ENCODE results near the gene SDSL.
A peak's percentile ranks its signal among the peaks of the same experiment; 100 is the strongest.

SDSL gene

DNA sequence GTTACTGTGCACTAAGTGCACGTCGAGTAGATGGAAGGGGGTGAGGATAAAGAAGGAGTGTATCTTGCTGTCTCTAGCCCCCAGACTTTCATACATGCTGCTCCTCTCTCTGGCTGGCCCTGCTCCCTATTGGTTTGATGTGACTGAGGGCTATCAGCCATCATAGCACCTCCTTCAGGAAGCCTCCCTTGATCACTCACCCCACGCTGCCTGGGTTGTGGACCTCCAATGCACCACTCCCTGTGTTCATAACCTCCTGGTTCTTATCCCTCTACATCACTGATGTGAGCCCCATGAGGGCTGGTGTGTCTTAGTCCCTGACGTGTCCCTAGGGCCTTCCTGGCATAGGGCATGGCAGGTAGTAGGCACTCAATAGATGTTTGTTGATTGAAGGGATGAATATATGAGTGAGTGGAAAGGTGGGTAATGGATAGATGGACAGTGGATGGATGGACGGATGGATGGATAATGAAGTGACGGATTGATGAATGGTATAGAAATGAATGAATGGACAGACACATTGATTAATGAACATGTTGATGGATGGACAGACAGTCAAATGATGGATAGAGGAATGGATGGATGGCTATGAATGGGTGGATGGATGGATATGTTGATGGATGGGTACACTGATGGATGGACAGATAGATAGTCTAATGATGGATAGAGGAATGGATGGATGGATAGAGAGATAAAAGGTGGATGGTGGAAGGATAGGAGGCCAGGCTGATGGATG lies 15.0 kb downstream of the SDSL start:
- no peak for DNase-seq (ENCODE audit: extremely low read depth, insufficient read length)
- H3K36me3 ChIP-seq (ENCODE audit: control insufficient read depth, insufficient read depth, low read length) = no peaks in the 10 kb centered on the region
- TF ChIP-seq, protein P1, sequence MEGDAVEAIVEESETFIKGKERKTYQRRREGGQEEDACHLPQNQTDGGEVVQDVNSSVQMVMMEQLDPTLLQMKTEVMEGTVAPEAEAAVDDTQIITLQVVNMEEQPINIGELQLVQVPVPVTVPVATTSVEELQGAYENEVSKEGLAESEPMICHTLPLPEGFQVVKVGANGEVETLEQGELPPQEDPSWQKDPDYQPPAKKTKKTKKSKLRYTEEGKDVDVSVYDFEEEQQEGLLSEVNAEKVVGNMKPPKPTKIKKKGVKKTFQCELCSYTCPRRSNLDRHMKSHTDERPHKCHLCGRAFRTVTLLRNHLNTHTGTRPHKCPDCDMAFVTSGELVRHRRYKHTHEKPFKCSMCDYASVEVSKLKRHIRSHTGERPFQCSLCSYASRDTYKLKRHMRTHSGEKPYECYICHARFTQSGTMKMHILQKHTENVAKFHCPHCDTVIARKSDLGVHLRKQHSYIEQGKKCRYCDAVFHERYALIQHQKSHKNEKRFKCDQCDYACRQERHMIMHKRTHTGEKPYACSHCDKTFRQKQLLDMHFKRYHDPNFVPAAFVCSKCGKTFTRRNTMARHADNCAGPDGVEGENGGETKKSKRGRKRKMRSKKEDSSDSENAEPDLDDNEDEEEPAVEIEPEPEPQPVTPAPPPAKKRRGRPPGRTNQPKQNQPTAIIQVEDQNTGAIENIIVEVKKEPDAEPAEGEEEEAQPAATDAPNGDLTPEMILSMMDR (IDR thresholded peaks at IDR 0.05; ENCODE audit: insufficient read depth, low read length, poor library complexity, severe bottlenecking) = no peak
- H3K4me3 ChIP-seq (replicated peaks; ENCODE audit: low read depth, low read length) = no peak overlapping the region
- peaks cover 2% of the 10 kb centered on the region for H3K27me3 ChIP-seq (replicated peaks; ENCODE audit: control insufficient read depth, insufficient read depth, low read length)

DNA sequence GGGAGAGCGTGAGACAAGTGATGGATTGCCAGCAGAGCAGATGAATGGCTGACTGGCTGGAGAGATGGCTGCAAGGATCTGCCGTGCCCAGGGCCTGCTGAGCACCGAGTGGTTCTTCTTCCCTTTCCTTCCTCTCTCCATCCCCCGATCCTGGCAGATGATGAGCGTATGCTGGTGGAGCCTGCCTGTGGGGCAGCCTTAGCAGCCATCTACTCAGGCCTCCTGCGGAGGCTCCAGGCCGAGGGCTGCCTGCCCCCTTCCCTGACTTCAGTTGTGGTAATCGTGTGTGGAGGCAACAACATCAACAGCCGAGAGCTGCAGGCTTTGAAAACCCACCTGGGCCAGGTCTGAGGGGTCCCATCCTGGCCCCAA lies 15.5 kb downstream of the SDSL start:
- no peak overlapping the region for H3K4me3 ChIP-seq (replicated peaks; ENCODE audit: low read depth, low read length)
- no peak for DNase-seq (ENCODE audit: extremely low read depth, insufficient read length)
- TF ChIP-seq, protein P1 (IDR thresholded peaks at IDR 0.05; ENCODE audit: insufficient read depth, low read length, poor library complexity, severe bottlenecking) = no peak
- no peaks in the 10 kb centered on the region for H3K36me3 ChIP-seq (ENCODE audit: control insufficient read depth, insufficient read depth, low read length)
- peaks cover 2% of the 10 kb centered on the region for H3K27me3 ChIP-seq (replicated peaks; ENCODE audit: control insufficient read depth, insufficient read depth, low read length)

DNA sequence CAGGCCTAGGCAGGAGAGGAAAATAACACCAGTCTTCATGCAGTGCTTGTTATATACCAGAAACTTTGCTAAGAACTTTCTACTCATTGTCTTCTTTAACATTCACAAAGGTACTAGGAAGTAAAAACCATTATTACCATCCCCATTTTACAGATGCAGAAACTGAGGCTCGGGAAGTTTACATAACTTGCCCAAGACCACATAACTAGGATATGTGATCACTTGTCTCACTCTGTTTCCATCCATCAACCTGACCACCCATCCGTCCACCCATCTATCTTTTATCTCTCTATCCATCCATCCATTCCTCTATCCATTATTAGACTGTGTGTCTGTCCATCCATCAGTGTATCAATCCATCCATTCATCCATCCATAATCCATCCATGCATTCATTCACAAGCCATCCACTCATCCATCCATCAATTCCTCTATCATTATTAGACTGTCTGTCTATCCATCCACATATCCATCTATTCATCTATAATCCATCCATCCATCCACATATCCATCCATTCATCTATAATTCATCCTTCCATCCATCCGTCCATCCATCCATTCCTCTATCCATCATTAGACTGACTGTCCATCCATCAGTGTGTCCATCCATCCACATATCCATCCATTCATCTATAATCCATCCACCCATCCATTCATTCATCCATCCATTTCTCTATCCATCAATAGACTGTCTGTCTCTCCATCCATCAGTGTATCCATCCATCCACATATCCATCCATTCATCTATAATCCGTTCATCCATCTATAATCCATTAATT lies 16.5 kb downstream of the SDSL start:
- H3K36me3 ChIP-seq (ENCODE audit: control insufficient read depth, insufficient read depth, low read length) = no peaks in the 10 kb centered on the region
- TF ChIP-seq, protein P1 (IDR thresholded peaks at IDR 0.05; ENCODE audit: insufficient read depth, low read length, poor library complexity, severe bottlenecking) = no peak
- no peak overlapping the region for H3K4me3 ChIP-seq (replicated peaks; ENCODE audit: low read depth, low read length)
- peaks cover 2% of the 10 kb centered on the region for H3K27me3 ChIP-seq (replicated peaks; ENCODE audit: control insufficient read depth, insufficient read depth, low read length)
- DNase-seq (ENCODE audit: extremely low read depth, insufficient read length) = no peak

DNA sequence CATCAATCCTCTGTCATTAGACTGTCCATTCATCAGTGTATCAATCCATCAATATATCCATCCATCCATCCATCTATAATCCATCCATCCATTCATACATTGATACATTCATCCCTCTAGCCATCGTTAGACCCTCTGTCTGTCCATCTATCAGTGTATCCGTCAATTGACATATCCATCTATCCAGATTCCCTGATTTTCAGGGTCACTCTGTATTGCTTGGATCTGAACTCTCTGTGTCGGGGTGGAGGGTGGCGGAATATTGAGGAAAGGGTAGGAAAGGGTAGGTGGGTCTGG lies 17.1 kb downstream of the SDSL start:
- no peaks in the 10 kb centered on the region for H3K36me3 ChIP-seq (ENCODE audit: control insufficient read depth, insufficient read depth, low read length)
- TF ChIP-seq, protein P1 (IDR thresholded peaks at IDR 0.05; ENCODE audit: insufficient read depth, low read length, poor library complexity, severe bottlenecking) = no peak
- DNase-seq (ENCODE audit: extremely low read depth, insufficient read length) = no peak
- H3K4me3 ChIP-seq (replicated peaks; ENCODE audit: low read depth, low read length) = no peak overlapping the region
- H3K27me3 ChIP-seq (replicated peaks; ENCODE audit: control insufficient read depth, insufficient read depth, low read length) = peaks cover 2% of the 10 kb centered on the region

DNA sequence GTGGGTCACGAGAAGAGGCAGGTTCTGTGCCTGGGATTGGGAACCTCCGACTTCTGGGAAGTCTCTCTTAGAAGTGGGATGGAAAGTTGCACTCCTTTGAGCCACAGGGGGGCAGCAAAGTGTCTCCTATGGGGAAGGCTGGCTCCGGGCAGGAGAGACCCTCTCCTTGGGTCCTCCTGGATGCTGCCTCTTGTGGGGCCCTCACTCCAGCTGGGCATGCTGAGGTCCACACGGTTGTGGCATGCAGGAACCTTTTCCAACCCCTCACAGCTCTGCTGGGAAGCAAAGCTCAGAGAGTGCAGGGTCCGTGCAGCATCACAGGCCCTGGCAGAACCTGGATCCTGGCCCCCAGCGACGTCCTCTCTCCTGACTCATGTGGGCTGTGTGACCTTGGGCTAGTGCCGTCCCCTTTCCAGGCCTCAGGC lies 17.4 kb downstream of the SDSL start:
- Histone ChIP-seq H3K27me3 (replicated peaks; ENCODE audit: control insufficient read depth, insufficient read depth, low read length) (peaks cover 2% of the 10 kb centered on the region), H3K36me3 (ENCODE audit: control insufficient read depth, insufficient read depth, low read length) (no peaks in the 10 kb centered on the region), H3K4me3 (replicated peaks; ENCODE audit: low read depth, low read length) (no peak overlapping the region)
- TF ChIP-seq, protein P1 (IDR thresholded peaks at IDR 0.05; ENCODE audit: insufficient read depth, low read length, poor library complexity, severe bottlenecking) = peak; percentile 78
- DNase-seq (ENCODE audit: extremely low read depth, insufficient read length) = no peak
